LoVo (cell line): ENCODE results near the gene PDE3A.
"Not testable (repeated sequence)": the region's sequence is repeated elsewhere in the genome, so short reads cannot be mapped to it uniquely, and the experiment has no call there.

Experiments
- DNase-seq: peaks from one replicate; pipeline ENCODE4 v3.0.0-alpha.2; 2016; ENCODE audit warnings: low spot score

Gene PDE3A

DNA sequence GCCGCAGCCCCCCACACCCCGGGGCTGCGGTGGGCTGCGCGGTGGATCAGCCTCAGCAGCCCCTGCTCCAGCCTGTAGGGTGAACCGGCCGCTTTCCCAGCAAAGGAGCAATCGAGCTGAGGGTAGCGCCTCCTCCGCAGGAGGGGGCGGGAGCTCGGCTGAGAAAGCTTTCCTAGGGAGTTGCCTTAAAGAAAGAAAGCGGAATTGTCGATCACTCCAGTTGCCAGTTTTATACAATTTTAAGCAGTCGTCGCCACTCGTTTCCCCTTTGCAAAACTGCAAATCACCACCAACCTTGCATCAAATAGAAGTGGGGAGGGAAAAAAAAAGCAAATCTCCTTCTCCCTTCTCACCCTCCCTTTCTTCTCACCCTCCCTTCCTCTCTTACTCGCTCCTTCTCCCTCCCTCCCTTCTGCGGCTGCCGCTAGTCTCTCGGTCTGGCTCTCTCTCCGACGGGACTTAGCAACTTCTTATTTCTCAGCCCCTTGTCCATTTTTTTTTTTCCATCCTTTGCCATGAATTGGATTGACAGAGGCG lies at the start of gene PDE3A:
PDE3A (plus strand) TSS at position 424 of the 537 bp plus-strand sequence. CDS start 748 bp downstream, outside the sequence.
- DNase-seq = peak; percentile 42

GRCh38 chr12:20319366-20319765 lies 49.0 kb upstream of the PDE3A start:
- DNase-seq = no peak

- no peak for DNase-seq
Measured at GRCh38 chr12:20320552-20320951, 47.8 kb upstream of the PDE3A start.

DNA sequence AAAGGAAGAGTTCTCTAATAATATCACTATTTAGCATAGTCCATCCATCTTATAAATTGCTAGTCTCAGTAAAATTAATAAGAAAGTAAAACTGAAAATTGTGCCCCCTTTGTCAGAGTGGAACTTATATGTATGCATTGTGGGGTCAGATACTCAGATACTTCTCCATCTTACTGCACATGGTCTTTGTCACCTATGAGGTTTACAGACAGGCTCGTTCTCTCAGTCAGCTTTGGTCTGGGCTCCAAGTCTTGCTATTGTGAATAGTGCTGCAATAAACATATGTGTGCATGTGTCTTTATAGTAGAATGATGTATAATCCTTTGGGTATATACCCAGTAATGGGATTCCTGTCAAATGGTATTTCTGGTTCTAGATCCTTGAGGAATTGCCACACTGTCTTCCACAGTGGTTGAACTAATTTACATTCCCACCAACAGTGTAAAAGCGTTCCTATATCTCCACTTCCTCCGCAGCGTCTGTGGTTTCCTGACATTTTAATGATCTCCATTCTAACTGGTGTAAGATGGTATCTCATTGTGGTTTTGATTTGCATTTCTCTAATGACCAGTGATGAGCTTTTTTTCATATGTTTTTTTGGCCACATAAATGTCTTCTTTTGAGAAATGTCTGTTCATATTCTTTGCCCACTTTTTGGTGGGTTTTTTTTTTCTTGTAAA lies 37.4 kb upstream of the PDE3A start:
- not testable (repeated sequence) for DNase-seq

DNA sequence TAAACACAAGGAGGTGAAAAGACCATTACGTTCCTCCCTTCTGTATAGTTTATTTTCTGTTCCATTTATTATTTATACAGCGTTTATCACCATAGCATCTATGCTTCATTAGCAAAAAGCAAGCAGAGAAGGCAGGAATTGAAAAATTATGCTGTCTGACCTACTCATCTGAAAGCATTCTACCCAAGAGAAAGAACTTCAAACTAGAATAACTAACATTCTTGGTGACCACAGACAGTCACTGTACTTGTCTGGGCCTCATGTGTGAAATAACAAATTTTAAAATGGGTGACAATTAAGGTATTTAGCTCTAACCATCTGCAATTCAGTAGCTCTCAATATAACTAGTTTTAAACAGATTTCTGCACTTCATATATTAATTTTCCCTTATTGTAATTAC lies 29.3 kb upstream of the PDE3A start:
- no peak for DNase-seq

DNA sequence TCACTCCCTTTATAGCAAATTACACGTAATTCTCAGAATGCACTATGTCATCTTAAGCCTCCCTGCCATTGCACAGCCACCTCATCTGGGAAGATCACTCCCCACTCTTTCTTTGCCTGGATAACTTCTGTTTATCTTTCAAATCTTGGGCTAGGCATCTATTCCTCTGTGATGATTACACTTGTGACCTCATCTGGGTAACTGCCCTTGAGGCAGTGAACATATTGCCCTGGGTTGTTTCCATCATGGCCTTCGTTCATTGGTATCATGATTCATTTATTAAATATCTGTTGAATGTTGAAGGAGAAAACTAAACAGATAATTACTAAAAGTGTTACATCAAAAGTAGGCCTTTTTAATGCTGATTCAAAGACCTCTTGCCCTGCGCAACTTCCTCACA lies 26.2 kb upstream of the PDE3A start:
- DNase-seq = no peak

GRCh38 chr12:20345866-20346265 lies 22.5 kb upstream of the PDE3A start:
- no peak for DNase-seq

- DNase-seq = no peak
Measured at GRCh38 chr12:20350026-20350425, 18.3 kb upstream of the PDE3A start.

- no peak for DNase-seq
Measured at GRCh38 chr12:20350495-20350894, 17.8 kb upstream of the PDE3A start.

DNA sequence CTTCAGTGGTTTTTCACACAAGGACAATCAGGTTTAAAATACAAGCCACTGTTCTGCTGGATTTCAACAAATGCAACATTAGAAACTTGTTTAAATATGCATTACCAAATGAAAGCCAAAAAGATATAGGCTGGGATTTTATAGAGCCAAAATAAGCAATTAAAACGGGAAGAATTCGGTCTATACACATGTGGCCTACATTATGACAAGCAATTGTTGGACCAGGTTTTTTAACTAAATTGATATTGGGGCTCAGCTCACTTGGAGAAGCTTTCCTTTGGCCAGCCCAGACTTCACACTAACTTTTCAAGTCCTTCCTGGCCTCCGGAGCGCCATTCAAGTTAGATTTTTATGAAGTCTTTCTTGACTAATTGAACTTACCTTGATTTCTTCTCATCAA lies 16.9 kb upstream of the PDE3A start:
- no peak for DNase-seq

GRCh38 chr12:20356048-20356447 lies 12.3 kb upstream of the PDE3A start:
- no peak for DNase-seq

GRCh38 chr12:20360407-20360806 lies 7.9 kb upstream of the PDE3A start:
- DNase-seq = no peak

GRCh38 chr12:20361416-20361815 lies 6.9 kb upstream of the PDE3A start:
- DNase-seq = no peak

GRCh38 chr12:20364501-20364900 lies 3.8 kb upstream of the PDE3A start:
- no peak for DNase-seq

DNA sequence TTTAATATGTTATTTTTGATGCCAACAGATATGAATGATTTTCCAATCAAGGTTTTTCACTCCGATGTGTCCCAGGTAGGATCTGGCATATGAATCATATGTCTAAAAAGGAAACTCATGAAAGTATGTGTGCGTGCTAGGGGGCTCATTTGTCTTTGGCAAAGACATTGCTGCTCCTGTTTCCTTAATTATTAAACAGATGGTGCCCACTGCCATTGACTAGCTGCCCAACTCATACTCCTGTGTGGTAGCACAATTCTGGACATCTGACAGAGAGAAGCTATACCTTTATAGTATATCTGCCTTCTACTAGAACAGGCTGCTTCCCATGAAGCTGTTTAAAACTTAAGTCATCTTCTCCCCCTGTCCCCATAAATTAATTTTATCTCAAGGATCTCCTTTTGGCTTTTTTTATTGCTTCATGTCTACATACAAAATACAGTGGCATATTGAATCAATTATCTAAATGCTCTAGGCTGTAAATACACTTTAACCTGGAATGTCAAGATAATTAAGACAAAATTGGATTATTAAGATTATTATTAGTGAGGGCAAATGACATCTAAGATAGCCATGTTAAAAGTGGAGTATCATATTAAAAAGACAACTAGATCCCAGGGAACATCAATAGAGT lies 1.4 kb upstream of the PDE3A start:
- no peak for DNase-seq

DNA sequence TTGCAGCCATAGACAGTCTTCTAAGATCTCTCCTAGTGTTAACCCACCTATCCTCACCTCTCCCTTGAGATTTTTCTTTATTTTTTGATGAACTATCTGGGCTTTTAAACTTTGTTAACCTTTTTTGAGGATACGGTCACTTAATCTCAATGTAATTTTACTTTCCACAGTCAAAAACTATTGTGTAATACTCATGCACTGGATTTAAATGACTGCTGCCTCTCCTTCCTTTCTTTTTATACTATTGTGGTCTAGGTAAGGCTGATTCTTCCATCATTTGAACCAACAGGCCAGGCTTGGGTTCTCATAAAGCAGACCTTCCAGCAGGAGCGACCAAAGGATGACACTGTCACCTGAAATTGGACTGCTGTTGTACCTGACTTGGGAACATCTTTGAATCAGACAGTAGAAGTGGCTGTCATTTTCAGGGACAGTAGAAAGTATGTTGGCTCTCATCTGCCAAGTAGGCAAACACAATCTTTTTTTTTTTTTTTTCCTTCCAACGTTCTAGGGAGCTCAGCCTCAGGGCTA lies 689 bp upstream of the PDE3A start:
- no peak for DNase-seq

DNA sequence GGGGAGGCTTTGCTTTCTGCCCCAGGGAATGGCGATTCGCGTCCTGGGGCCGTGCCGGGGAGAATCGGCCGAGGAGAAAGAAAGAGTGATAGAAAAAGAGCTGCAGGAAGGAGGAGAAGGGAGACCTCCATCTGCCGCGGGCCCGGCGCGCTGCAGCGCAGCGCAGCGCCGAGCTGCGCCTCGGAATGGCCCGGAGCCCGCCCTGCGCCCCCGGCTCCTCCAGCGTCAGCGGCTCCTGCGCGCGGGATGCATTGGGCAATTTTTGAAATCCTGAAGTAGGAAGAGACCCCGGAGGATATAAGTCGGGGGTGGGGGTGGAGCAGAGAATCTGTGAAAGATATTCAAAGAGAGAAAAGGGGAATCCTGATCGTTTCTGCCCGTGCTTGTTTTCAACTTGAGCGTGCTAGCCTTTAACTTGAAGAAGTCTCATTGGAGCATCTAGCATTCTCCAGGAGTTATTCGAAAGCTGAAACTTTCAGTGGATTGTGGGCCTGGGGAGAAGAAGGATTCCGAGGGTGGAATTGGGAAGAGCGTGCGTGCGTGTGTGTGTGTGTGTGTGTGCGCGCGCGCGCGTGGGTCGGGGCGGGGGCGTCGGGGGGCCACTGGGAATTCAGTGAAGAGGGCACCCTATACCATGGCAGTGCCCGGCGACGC lies 441 bp downstream of the PDE3A start:
- DNase-seq = no peak

DNA sequence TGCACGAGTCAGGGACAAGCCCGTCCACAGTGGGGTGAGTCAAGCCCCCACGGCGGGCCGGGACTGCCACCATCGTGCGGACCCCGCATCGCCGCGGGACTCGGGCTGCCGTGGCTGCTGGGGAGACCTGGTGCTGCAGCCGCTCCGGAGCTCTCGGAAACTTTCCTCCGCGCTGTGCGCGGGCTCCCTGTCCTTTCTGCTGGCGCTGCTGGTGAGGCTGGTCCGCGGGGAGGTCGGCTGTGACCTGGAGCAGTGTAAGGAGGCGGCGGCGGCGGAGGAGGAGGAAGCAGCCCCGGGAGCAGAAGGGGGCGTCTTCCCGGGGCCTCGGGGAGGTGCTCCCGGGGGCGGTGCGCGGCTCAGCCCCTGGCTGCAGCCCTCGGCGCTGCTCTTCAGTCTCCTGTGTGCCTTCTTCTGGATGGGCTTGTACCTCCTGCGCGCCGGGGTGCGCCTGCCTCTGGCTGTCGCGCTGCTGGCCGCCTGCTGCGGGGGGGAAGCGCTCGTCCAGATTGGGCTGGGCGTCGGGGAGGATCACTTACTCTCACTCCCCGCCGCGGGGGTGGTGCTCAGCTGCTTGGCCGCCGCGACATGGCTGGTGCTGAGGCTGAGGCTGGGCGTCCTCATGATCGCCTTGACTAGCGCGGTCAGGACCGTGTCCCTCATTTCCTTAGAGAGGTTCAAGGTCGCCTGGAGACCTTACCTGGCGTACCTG lies 1.1 kb downstream of the PDE3A start:
- peak; percentile 44 for DNase-seq

DNA sequence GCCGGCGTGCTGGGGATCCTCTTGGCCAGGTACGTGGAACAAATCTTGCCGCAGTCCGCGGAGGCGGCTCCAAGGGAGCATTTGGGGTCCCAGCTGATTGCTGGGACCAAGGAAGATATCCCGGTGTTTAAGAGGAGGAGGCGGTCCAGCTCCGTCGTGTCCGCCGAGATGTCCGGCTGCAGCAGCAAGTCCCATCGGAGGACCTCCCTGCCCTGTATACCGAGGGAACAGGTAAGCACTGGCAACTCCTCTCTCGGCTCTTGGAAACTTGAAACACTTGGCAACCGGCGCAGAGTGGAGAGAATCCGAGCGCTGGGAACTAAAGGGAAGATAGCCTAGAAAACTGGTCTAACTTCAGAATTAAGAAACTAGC lies 1.7 kb downstream of the PDE3A start:
- no peak for DNase-seq

DNA sequence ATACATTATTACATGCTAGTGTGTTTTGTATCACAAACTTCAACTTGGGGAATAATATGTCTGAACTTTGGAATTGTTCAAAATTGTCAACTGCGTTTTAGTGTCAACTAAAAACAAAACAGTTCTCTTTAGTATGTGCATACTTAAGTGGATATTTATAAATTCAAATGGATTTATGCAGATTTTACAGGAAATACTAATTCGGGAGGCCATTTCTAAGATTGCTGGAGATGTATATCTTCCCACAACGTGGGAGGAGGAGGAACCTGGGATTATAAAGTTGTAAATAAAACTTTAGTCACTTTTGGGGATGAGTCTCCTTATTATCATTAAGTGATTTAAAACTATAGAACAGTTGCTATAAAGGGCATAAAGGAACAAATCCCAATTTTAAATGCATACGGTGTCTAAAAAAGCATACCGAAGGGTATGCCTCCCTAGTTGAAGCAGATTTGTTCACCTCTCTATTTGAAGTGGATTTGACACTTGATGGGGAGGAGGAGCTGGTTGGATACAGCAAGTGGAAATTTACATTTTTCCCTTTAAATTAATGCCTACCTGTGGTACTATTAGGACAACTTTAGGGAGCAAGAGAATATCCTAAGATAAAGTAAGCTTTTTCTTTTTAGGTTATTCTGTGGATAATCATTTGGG lies 2.7 kb downstream of the PDE3A start:
- DNase-seq = no peak

GRCh38 chr12:20372326-20373096 lies 4.2 kb downstream of the PDE3A start:
- DNase-seq = no peak
